GM12801 (cell line): Measurements from ENCODE around the gene MVD.

Source experiments
- TF ChIP-seq, protein P1 (sequence below): IDR thresholded peaks from one replicate; pipeline ENCODE4 v1.5.1; 2011; ENCODE audit warnings: control low read depth; ENCODE audit not compliant: insufficient read length; ENCODE audit errors: extremely low read depth

Gene MVD

DNA sequence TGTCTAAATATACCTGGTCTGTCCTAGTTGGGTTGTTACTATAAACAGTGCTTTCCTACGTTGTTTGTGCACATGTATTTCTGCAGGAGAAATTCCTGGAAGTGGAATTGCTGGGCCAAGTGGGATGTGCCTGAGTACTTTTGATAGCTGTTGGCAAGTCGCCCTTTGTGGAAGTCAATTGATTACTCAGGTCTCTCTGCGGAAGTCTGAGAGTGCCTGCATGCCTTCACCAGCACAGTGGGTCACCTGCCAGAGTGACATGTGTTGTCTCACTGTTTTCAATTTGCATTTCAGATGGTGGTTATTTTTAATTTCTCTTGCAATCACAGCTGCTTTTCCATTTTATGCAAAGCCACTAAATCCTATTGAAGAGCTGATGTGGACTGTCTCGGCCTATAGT is 2.3 kb upstream of the MVD start:
- TF ChIP-seq, protein P1, sequence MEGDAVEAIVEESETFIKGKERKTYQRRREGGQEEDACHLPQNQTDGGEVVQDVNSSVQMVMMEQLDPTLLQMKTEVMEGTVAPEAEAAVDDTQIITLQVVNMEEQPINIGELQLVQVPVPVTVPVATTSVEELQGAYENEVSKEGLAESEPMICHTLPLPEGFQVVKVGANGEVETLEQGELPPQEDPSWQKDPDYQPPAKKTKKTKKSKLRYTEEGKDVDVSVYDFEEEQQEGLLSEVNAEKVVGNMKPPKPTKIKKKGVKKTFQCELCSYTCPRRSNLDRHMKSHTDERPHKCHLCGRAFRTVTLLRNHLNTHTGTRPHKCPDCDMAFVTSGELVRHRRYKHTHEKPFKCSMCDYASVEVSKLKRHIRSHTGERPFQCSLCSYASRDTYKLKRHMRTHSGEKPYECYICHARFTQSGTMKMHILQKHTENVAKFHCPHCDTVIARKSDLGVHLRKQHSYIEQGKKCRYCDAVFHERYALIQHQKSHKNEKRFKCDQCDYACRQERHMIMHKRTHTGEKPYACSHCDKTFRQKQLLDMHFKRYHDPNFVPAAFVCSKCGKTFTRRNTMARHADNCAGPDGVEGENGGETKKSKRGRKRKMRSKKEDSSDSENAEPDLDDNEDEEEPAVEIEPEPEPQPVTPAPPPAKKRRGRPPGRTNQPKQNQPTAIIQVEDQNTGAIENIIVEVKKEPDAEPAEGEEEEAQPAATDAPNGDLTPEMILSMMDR: no peak

- TF ChIP-seq, protein P1: no peak
Observed at GRCh38 chr16:88662222-88662842, 559 bp downstream of the MVD start.

DNA sequence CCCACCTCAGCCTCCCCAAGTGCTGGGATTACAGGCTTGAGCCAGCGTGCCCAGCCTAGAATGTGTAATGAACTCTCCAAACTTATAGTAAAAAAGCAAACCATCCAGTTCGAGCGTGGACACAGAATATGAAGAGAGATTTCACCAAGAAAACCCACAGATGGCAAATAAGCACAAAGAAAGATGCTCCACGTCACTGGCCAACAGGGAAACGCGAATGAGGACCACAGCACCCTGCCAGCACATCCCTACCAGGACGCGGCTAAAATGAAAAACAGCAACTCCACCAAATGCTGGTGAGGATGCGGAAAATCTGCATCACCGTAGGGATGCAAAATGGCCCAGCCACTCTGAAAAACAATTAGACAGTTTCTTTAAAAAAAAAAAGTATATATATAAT is 1.4 kb downstream of the MVD start:
- TF ChIP-seq, protein P1: no peak

DNA sequence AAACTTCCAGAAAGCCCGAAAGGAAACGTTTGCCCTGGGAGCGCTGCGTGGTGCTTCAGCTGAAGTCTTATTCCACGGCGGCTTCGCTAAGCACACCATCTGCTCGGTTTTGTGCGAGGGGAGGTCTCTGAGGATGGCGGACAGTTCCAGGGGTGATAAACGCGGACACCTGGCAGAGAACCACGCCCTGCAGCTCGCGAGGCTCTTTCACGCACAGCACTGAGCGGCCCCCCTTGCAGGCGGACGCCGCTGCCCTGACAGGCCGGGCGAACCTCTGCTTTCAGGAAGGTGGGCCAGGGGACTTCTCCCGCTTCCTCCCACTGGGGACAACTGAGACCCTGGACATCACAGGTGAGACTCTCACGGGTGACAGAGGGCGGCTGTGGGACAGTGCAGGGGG is 3.7 kb downstream of the MVD start:
- TF ChIP-seq, protein P1: no peak

DNA sequence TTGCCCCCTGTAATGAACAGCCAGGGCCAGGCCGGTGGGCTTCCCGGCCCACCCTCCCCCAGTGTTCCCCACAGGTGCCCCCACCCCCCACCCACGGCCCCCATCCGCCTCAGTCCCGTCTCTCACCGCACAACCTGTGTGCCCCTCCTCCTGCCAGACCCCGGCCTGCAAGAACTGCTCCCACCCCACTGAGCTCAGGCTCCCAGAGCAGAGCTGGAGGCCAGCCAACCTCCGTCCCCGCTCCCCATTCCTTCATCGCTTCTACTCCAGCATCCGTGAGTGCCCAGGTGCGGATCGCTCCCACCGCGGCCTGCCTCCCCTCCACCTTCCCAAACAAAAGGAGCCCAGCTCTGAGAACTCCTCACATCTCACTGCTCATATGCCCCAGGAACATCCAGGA is 4.2 kb downstream of the MVD start:
- TF ChIP-seq, protein P1: no peak

- TF ChIP-seq, protein P1: no peak
Observed at GRCh38 chr16:88657371-88657770, 5.5 kb downstream of the MVD start.

- TF ChIP-seq, protein P1: no peak
Observed at GRCh38 chr16:88656291-88656980, 6.5 kb downstream of the MVD start.
